Stimulated activated naive CD8-positive, alpha-beta T cell treated with anti-CD3 and anti-CD28 coated beads, Interleukin-15, Interleukin-2, amounts not matched to agents 100 U/mL and 50 U/mL, for 24 hours (primary cell): ENCODE data around the gene CLIC2.
"Not testable (repeated sequence)": the region's sequence is repeated elsewhere in the genome, so short reads cannot be mapped to it uniquely, and the experiment has no call there.

ENCODE experiments used
- ATAC-seq: fragments of 150-1000 bp; cut with Tn5 transposase; one replicate; pipeline ENCODE4 v1.10.0; 2021
- DNase-seq: peaks from one replicate; pipeline ENCODE4 v3.0.0; 2021

CLIC2 gene

DNA sequence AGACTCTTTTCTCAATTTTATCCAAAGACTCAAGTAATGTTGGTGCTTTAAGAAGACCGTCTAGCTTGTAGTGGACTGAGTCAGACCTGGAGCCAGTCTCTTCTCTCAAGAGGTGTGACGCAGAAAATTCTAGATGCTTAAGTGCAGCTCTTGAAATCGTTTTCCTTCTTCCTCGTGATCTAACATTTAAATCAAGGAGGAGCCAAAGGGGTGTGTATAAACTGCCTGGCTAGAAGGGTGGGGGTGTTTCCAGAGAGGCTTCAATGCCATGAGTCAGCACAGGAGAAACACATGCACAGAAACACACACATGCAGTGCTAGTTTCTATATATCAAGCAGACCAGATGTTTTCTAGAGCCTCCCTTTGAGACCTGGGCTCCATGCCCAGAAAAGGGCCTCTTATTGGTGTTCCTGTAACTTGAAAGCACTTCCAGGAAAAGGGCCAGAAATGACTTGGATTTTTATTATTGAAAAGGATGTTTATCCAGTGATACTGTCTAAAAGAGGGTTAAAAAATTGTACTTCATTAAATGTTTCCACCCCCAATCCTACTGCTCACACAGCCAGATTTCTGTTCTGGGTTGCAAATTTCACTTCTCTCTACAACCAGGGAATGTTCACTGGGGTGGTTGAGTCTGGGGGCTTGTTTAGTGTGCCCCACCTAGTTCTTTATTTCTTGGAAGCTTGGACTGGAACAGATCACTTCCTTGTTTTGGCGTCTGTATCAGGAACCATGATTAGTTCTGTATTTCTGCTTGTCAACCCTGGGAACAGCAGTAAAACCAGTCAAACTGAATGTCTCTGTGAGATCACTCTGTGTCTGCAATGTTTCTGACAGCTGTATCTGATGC is at the start of gene CLIC2:
CLIC2 (minus strand) TSS at position 129 of the 851 bp plus-strand sequence. CDS start 187 bp downstream, outside the sequence.
- DNase-seq (no peak), ATAC-seq (no peak)

DNA sequence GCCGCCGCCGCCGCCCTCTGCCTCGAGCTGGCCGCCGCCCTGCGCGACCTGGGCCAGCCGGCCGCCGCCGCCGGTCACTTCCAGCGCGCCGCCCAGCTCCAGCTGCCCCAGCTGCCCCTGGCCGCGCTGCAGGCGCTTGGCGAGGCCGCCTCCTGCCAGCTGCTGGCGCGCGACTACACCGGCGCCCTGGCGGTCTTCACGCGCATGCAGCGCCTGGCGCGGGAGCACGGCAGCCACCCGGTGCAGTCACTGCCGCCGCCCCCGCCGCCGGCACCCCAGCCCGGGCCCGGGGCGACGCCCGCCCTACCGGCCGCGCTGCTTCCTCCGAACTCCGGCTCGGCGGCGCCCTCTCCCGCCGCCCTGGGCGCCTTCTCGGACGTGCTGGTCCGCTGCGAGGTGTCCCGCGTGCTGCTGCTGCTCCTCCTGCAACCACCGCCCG is 48.1 kb upstream of the CLIC2 start:
- not testable (repeated sequence) for DNase-seq

DNA sequence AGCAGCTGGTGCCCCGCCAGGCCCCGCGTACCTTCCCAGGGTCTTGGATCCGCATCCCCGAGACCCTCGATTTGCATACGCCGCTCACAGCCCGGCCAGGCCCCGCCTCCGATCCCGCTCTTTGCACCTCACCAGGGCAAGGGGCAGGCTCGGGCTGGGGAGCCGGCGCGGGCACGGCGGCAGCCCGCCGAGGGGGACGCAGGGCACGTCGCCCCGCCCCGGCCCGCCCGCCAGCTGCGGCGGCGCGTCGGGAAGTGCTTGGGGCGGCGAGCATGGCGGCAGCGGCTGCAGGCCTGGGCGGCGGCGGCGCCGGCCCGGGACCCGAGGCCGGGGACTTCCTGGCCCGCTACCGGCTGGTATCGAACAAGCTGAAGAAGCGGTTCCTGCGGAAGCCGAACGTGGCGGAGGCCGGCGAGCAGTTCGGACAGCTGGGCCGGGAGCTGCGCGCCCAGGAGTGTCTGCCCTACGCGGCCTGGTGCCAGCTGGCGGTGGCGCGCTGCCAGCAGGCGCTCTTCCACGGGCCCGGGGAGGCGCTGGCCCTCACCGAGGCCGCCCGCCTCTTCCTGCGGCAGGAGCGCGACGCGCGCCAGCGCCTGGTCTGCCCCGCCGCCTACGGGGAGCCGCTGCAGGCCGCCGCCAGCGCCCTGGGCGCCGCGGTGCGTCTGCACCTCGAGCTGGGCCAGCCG is 47.6 kb upstream of the CLIC2 start, which contains the start of gene F8A2:
F8A2 (plus strand) TSS at position 253 of the 686 bp plus-strand sequence; CDS start at position 273, 20 bp downstream.
- not testable (repeated sequence) for DNase-seq
- peak; percentile 86 for ATAC-seq

More for the DNA sequence above, 48.1 kb upstream of the CLIC2 start:
- ATAC-seq: peak; percentile 38

DNA sequence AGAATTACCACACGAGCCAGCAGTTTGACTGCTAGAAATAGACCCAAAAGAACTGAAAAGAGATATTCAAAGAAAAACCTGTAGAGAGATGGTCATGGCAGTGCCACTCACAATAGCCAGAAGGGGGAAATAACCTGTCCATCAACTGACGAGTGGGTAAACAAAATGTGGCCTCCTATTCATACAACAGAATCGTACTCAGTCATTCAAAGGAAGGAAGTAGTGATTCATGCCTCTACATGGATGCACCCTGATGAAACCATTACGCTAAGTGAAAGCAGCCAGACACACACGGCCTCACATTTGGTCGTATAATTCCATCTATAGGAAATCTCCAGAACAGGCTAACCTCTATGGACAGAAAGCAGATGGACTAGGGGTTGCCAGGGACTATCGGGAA is 45.4 kb upstream of the CLIC2 start:
- not testable (repeated sequence) for ATAC-seq, DNase-seq

DNA sequence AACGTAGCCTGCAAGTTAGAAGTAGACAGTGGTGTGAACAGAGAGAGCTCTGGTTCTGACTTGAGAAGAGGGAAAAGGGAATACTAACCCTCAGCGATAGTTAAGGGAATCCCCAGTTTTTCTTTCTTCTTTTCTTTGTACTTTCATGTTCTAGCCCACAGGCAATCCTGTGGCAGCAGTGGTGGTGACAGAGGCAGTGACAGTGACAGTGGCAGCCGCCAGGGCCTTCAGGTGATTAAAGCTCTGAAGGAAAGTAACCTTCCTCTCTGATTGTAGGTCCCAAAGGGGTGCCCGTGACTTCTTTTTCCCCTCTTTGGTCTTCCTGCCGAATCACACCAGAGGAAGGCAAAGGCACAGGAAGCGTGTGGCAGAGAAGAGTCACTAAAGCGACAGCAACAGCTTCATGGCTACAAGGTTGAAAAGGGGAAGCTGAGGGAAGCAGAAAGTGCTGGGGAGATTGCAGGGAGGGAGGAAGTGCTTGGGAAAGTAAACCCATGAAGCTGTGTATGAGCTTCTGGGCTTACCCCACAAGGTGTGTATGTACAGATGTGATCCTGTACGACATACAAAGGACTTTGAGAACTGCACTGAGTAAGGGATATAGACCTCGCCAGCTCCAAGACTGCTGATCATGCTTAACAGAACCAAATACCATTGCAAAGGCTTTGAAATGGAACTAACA is 39.5 kb upstream of the CLIC2 start:
- not testable (repeated sequence) for DNase-seq
- peak; percentile 72 for ATAC-seq

DNA sequence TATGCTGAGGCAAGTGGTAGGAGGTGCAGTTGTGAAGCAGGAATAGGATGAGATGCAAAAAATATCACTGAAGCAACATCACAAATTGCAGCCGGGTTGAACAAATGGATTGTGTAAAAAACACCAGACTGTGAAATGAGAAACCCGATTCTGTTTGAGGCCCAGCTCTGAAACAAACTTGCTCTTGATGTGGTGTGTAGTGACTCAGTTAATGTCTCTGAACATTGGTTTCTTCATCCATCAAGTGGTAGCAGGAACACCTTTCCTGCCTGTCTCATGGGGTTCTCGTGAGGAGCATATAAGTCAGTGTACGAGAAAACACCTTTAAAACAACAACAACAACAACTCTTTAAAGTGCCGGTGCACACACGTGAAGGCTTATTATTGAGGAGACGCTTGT is 29.3 kb upstream of the CLIC2 start:
- ATAC-seq, DNase-seq: not testable (repeated sequence)

DNA sequence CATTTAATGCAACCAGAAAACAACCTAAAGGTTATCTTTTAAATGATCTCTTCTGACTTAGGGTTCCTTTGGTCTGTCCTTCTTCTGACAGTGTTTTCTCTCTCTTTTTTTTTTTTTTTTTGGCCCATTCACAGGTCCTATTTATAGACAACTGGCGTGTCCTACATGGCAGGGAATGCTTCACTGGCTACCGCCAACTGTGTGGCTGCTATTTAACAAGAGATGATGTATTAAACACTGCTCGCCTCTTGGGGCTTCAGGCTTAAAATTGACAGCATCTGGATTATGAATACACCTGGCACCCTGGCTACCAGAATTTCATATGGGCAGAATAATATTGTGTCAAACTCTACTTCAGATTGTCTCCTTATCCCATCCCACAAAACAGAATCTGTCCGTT is 15.0 kb upstream of the CLIC2 start:
- not testable (repeated sequence) for DNase-seq, ATAC-seq

DNA sequence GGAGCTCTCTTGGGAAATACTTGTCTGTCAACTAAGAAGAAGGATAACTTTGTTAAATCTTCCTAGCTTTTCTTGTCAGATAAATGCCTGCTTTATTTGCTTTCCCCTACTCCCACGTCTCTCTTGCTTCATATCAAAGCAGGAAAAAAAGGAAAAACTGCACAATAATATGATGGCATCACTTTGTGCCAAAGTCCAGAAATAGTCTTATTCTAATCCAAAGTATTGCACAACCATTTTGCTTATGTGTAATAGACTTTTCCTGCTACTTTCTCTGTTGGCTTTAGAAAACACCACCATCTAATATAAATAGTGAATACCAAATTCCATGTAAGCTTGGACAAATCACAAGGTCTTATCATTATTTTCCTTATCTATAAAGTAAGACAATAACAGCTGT is 11.3 kb upstream of the CLIC2 start:
- DNase-seq, ATAC-seq: not testable (repeated sequence)

DNA sequence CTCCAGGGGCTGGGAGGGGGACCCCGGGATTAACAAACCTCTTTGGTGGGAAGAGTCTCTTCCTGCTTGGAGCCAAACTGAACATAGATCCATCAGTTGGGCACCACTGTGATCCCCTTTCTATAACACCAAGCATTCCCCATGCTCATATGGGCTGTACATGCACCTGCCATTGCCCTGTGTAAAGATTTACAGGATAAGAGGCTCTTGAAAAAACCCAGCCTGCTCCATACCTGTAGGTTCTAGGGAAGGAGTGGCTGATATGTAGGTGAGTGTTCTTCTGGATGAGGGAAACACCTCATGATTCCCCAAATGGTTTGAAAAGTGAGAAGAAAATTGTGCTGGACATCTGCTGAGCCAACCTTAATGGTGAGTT is 911 bp upstream of the CLIC2 start:
- not testable (repeated sequence) for DNase-seq, ATAC-seq

DNA sequence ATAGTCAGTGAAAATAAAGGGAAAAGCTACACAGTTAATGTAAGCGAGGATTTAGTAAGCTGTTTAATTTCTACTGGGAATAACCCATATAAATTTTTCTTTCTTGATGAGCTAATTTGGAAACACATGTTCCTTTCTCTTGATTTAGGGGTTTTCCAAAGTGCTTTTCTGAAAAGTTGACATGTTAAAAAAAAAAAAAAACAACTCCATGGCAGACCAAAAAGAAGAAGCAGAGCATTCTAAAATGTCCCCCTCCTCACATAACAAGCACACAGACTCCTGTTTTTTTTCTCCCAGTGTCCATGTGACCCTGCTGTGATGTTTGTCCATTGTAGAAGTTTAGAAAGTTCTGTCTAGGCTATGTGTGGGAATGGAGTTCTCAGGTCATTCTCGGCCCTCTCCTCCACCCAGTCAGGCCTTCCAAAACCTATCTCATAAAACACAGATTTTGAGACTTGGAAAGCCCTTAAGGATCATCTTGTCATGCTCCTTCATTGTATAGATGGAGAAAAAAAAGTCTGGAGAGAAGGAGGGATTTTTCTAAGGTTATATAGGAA is 792 bp downstream of the CLIC2 start:
- DNase-seq: no peak
- no peak for ATAC-seq

DNA sequence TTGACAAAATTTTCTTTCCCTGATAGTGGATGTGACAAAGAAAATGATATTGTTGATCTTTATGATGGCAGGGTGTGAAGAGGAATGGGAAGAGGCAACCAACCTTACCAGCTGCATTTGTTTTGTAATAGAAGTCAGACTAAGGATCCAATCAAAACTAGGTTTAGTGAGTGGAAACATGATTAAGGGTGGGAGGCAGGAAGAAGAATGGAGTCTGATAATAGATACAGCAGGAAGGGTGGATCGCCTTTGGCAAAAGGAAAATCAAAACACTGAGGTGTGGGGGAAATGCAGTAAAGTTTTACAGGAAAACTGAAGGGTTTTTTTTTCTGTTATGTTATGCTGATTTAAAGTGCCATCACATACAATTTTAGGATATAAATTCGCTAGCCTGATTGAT is 3.4 kb downstream of the CLIC2 start:
- ATAC-seq (no peak), DNase-seq (no peak)

DNA sequence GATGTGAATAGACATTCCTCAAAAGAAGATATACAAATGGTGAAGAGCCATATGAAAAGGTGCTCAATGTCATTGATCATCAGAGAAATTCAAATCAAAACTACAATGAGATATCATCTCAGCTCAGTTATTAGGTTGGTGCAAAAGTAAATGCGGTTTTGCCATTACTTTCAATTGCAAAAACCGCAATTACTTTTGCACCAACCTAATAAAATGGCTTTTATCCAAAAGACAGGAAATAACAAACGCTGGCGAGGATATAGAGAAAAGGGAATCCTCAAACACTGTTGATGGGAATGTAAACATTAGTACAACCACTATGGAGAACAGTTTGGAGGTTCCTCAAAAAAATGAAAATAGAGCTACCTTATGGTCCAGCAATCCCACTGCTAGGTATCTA is 5.1 kb downstream of the CLIC2 start:
- DNase-seq: no peak
- no peak for ATAC-seq

DNA sequence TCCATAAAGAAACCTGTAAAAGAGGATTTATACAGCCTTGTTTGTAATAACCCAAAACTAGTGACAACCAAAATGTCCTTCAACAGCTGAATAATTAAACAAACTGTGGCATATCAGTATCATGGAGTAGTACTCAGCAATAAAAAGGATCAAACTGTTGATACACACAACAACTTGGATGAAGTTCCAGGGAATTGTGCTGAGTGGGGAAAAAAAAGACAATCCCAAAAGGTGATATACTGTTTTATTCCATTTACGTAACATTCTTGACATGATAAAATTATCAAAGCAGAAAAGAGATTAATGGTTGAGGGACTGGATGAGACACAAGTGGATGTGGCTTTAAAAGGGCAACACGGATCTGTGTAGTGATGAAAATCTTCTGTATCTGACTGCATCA is 7.8 kb downstream of the CLIC2 start:
- ATAC-seq: no peak
- DNase-seq: no peak

DNA sequence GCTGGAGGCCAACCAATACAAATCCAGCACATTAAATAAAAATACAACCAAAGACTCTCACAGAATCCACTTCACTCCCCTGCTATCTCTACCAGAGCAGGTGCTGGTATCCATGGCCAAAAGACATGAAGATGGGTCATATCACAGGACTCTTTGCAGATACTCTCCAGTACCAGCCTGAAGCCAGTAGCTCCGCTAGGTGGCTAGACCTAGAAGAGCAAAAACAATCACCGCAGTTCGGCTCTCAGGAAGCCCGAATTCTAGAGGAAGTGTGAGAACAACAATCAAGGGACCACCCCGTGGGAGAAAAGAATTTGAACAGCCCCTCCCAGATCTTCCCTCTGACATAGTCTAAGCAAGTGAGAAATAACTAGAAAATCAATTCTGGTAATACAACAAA is 20.2 kb downstream of the CLIC2 start:
- ATAC-seq (no peak), DNase-seq (no peak)

DNA sequence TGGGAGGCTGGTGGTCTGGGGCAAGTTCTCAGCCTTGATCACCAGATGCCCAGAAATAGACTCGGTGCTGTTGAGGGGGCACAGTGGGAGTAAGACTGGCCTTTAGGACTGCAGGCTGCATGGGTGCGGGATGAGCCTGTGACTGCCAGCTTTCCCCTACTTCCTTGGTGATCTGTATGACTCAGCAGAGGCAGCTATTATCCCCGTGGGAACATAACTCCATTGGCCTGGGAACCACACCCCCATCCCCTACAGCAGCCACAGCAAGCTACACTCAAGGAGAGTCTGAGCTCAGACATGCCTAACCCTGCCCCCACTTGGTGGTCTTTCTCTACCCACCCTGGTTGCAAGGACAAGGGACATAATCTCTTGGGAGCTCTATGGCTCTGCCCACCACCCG is 20.6 kb downstream of the CLIC2 start:
- DNase-seq: no peak
- ATAC-seq: no peak

DNA sequence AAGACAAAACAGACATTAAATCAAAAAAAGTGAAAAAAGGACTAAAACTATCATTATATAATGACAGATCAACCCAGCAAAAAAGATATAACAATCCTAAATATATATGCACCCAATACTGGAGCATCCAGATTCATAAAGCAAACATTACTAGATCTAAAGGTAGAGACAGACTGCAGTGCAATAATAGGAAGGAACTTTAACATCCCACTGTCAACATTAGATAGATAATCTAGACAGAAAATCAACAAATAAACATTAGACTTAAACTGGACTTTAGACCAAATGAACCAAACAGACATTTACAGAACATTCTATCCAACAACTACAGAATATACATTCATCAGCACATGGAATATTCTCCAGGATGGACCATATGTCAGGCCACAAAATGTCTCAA is 40.6 kb downstream of the CLIC2 start:
- ATAC-seq (no peak), DNase-seq (no peak)

DNA sequence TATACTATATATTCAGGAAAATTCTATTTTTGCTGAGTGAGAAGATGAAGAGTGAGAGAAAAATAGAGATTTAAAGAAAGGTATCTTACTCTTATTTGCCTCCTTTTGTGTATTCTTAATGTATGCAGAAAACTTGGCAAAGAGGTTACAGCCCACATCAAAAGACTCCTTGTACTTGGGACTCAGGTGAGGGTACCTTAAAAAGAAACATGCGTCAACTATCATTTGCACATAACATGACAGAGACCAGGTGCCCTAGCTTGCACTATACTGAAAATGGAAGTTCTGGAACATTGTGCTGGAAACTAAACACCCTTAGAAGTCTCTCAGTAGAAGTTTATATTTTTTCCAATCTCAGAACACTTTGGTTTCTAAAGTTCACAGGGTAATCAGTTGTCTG is 54.5 kb downstream of the CLIC2 start:
- DNase-seq (no peak), ATAC-seq (no peak)

DNA sequence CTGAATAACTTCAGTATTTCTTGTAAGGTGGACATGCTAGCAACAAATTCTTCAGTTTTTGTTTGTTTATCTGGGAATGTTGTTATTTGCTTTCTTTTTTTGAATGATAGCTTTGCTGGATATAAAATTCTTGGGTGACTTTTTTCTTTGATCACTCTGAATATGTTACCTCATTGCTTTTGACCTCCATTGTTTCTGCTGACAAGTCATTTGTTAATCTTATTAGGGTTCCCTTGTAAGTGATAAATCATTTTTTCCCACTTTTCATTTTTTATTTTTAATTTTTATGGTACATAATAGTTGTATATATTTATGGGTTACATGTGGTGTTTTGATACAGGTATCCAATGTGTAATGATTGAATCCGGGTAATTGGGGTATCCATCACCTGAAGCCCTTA is 63.4 kb downstream of the CLIC2 start:
- DNase-seq (no peak), ATAC-seq (no peak)

DNA sequence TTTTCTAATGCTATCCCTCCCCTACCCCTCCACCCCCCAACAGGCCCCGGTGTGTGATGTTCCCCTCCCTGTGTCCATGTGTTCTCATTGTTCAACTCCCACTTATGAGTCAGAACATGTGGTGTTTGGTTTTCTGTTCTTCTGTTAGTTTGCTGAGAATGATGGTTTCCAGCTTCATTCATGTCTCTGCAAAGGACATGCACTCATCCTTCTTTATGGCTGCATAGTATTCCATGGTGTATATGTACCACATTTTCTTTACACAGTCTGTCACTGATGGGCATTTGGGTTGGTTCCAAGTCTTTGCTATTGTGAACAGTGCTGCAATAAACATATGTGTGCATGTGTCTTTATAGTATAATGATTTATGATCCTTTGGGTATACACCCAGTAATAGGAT is 66.4 kb downstream of the CLIC2 start:
- not testable (repeated sequence) for DNase-seq, ATAC-seq

DNA sequence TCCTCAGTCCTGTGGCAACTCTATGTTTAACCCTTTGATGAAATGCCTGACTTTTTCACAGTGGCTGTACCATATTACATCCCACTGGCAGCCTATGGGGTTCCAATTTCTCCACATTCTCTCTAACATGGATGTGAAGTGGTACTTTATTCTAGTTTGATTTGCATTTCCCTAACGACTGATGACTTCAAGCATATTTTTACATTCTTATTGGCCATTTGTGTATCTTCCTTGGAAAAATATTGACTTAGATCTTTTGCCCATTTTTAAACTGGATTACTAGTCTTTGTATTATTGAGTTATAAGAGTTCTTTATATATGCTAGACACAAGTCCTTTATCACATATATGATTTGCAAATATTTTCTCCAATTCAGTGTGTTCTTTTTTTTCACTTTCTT is 68.0 kb downstream of the CLIC2 start:
- DNase-seq: no peak
- no peak for ATAC-seq

DNA sequence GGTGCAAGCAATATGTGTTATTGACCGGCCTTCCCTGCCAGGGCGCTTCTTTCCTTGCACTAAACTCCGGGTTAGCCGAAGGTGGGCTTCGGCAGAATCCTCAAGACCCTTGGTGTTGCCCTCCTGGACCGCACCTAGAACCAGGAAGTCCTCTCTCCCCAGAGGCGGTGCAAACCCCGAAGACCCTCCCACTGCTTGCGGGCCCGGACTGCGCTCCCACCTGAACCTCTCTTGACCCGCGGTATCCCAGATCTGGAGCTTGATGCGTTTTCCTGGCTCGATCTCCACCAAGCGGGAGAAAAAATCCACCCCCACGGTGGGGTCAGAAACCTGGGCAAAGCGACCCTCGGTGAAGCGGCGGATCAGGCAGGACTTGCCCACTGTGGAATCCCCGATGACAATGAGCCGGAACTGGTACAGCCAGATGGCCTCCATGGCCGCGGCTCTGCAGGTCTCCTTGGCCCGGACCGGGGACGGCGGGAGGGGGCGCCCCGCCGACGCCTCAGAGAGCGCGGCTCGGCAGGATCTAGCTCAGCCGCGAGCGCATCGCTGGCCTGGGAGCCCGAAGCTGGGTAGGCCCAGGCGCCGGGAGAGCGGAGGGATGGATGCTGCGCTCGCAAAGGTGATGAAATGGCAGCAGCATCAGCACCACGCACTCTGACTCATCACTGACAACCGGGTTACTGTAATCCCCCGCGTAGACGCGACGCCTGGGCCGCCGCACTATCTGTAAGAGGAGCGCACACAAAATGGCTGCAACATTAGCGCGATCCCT is 70.4 kb downstream of the CLIC2 start, which contains the start of gene RAB39B:
RAB39B (minus strand) TSS at position 638 of the 775 bp plus-strand sequence; CDS start at position 435, 203 bp downstream.
- DNase-seq (peak; percentile 68), ATAC-seq (peak; percentile 99)
